ENCODE data around the gene ST8SIA6.

GRCh38 chr10:17349717-17350116 lies 104.7 kb downstream of the ST8SIA6 start:
- TF ChIP-seq CSDC2 (CRISPR knock-in tag; IDR thresholded peaks at IDR 0.05) (no peak; the same call in 1 of the 2 replicates), ZFP30 (CRISPR knock-in tag; IDR thresholded peaks at IDR 0.05) (no peak), GLIS3 (CRISPR knock-in tag; IDR thresholded peaks at IDR 0.05) (no peak), PATZ1 (CRISPR knock-in tag; IDR thresholded peaks at IDR 0.05; ENCODE audit: borderline replicate concordance) (no peak), ARNTL (CRISPR knock-in tag; IDR thresholded peaks at IDR 0.05; ENCODE audit: borderline replicate concordance, low read depth) (no peak), TSHZ2 (CRISPR knock-in tag; IDR thresholded peaks at IDR 0.05) (no peak), RARB (CRISPR knock-in tag; IDR thresholded peaks at IDR 0.05) (no peak), ZNF565 (CRISPR knock-in tag; conservative IDR thresholded peaks at IDR 0.05; ENCODE audit: low read depth) (no peak), ESRRG (CRISPR knock-in tag; IDR thresholded peaks at IDR 0.05) (no peak), OSR1 (CRISPR knock-in tag; IDR thresholded peaks at IDR 0.05) (no peak), TCF4 (CRISPR knock-in tag; IDR thresholded peaks at IDR 0.05; ENCODE audit: borderline replicate concordance) (no peak), ZNF8 (CRISPR knock-in tag; IDR thresholded peaks at IDR 0.05) (no peak), CSRNP3 (CRISPR knock-in tag; IDR thresholded peaks at IDR 0.05) (no peak), CREB5 (CRISPR knock-in tag; IDR thresholded peaks at IDR 0.05; ENCODE audit: low read depth) (no peak)
